Measurements from ENCODE around the gene PSMB10.

DNA sequence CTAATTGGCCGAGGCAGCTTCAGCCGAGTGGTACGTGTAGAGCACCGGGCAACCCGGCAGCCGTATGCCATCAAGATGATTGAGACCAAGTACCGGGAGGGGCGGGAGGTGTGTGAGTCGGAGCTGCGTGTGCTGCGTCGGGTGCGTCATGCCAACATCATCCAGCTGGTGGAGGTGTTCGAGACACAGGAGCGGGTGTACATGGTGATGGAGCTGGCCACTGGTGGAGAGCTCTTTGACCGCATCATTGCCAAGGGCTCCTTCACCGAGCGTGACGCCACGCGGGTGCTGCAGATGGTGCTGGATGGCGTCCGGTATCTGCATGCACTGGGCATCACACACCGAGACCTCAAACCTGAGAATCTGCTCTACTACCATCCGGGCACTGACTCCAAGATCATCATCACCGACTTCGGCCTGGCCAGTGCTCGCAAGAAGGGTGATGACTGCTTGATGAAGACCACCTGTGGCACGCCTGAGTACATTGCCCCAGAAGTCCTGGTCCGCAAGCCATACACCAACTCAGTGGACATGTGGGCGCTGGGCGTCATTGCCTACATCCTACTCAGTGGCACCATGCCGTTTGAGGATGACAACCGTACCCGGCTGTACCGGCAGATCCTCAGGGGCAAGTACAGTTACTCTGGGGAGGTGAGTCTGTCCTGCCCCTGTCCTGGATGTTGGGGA, 27.5 kb downstream of the PSMB10 start:
- TF ChIP-seq TAF1 (IDR thresholded peaks at IDR 0.05; ENCODE audit: low read depth, low read length) (no peak), BRCA1 (IDR thresholded peaks at IDR 0.05; ENCODE audit: low read depth, low read length) (no peak), TCF12 (IDR thresholded peaks at IDR 0.05; ENCODE audit: low read depth, low read length) (no peak), PHF8 (conservative IDR thresholded peaks at IDR 0.05; ENCODE audit: low read depth, low read length) (no peak), ZNF274 (IDR thresholded peaks at IDR 0.05; ENCODE audit: borderline replicate concordance, extremely low read depth, low read length) (no peak), POLR2A (IDR thresholded peaks at IDR 0.05; ENCODE audit: control extremely low read depth in 1 of 2, low read depth in 2 of 2, low read length in 2 of 2) (no peak), RAD21 (IDR thresholded peaks at IDR 0.05 in 1 of 2, conservative IDR thresholded peaks at IDR 0.05 in 1 of 2; ENCODE audit: low read depth in 2 of 2, low read length in 2 of 2) (no peak), POLR2AphosphoS5 (IDR thresholded peaks at IDR 0.05; ENCODE audit: low read depth, low read length) (no peak), EGR1 (IDR thresholded peaks at IDR 0.05; ENCODE audit: borderline replicate concordance, low read depth, low read length) (no peak), EP300 (IDR thresholded peaks at IDR 0.05; ENCODE audit: borderline replicate concordance in 1 of 2, low read depth in 2 of 2, low read length in 2 of 2) (no peak)
- TF ChIP-seq, protein P1, sequence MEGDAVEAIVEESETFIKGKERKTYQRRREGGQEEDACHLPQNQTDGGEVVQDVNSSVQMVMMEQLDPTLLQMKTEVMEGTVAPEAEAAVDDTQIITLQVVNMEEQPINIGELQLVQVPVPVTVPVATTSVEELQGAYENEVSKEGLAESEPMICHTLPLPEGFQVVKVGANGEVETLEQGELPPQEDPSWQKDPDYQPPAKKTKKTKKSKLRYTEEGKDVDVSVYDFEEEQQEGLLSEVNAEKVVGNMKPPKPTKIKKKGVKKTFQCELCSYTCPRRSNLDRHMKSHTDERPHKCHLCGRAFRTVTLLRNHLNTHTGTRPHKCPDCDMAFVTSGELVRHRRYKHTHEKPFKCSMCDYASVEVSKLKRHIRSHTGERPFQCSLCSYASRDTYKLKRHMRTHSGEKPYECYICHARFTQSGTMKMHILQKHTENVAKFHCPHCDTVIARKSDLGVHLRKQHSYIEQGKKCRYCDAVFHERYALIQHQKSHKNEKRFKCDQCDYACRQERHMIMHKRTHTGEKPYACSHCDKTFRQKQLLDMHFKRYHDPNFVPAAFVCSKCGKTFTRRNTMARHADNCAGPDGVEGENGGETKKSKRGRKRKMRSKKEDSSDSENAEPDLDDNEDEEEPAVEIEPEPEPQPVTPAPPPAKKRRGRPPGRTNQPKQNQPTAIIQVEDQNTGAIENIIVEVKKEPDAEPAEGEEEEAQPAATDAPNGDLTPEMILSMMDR (IDR thresholded peaks at IDR 0.05; ENCODE audit: control extremely low read depth in 1 of 3, insufficient read depth in 1 of 3, low read depth in 1 of 3, low read length in 3 of 3): no peak
- TF ChIP-seq, protein P2, sequence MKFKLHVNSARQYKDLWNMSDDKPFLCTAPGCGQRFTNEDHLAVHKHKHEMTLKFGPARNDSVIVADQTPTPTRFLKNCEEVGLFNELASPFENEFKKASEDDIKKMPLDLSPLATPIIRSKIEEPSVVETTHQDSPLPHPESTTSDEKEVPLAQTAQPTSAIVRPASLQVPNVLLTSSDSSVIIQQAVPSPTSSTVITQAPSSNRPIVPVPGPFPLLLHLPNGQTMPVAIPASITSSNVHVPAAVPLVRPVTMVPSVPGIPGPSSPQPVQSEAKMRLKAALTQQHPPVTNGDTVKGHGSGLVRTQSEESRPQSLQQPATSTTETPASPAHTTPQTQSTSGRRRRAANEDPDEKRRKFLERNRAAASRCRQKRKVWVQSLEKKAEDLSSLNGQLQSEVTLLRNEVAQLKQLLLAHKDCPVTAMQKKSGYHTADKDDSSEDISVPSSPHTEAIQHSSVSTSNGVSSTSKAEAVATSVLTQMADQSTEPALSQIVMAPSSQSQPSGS (IDR thresholded peaks at IDR 0.05; ENCODE audit: low read length): no peak

All from H1 (cell line).